NCI-H510A (cell line): ENCODE data around the gene CDC34.

ENCODE experiments used
- DNase-seq: peaks from one replicate; lab custom pipeline; 2025; lab: John Stamatoyannopoulos, UW

Gene CDC34

GRCh38 chr19:497869-498510 lies 33.6 kb upstream of the CDC34 start:
- no peak for DNase-seq

GRCh38 chr19:498511-498891 lies 33.1 kb upstream of the CDC34 start:
- DNase-seq = no peak

- no peak for DNase-seq
Observed at GRCh38 chr19:498977-499623, 32.5 kb upstream of the CDC34 start.

- no peak for DNase-seq
Observed at GRCh38 chr19:501646-502045, 29.9 kb upstream of the CDC34 start.

- DNase-seq = no peak
Observed at GRCh38 chr19:504616-505015, 26.9 kb upstream of the CDC34 start.

DNA sequence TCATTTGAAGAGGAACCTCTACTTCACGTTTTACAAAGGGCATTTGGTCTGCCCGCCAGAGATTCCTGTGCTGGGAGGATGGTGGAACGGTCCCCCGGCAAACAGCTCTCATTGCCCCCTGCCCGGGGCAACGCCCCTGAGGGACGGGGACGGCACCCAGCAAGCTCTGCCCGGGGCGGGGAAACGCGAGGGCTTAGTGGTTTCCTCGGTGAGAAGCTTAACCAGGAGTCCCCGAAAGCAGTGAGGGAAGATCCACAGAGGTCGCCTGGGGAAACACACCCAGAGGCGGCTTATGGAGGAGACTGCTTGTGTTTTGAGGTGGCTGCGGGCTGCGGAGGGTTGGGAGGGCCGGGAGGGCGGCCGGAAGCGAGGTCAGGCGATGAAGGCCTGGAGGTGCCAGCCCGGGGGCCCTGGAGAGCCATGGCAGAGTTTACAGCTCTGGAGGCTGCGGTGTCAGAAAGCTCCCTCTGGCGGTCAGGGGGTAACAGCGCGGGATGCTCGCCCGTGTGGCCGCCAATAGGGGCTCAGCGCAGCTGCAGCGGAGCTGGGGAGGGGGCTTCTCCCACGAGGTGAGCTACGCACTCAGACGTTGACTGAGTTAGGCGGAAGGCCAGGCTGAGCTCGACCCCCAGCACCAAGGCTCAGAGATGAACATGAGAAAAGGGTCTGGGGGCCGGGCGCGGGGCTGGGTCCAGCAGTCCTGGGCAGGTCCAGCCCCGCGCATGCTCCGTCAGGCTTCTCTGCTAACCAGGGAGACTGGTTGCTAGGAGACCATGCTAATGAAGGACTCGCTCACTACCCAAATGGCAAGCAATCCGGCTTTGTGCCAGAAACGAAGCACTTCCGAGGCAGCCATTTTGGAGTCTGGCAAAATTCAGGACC lies 24.9 kb upstream of the CDC34 start:
- DNase-seq = peak; percentile 73

GRCh38 chr19:507286-508203 lies 24.0 kb upstream of the CDC34 start, which contains the start of gene TPGS1:
Gene TPGS1 (plus strand): TSS chr19:507497. CDS start chr19:507507, 10 bp downstream.
- peak; percentile 94 for DNase-seq

DNA sequence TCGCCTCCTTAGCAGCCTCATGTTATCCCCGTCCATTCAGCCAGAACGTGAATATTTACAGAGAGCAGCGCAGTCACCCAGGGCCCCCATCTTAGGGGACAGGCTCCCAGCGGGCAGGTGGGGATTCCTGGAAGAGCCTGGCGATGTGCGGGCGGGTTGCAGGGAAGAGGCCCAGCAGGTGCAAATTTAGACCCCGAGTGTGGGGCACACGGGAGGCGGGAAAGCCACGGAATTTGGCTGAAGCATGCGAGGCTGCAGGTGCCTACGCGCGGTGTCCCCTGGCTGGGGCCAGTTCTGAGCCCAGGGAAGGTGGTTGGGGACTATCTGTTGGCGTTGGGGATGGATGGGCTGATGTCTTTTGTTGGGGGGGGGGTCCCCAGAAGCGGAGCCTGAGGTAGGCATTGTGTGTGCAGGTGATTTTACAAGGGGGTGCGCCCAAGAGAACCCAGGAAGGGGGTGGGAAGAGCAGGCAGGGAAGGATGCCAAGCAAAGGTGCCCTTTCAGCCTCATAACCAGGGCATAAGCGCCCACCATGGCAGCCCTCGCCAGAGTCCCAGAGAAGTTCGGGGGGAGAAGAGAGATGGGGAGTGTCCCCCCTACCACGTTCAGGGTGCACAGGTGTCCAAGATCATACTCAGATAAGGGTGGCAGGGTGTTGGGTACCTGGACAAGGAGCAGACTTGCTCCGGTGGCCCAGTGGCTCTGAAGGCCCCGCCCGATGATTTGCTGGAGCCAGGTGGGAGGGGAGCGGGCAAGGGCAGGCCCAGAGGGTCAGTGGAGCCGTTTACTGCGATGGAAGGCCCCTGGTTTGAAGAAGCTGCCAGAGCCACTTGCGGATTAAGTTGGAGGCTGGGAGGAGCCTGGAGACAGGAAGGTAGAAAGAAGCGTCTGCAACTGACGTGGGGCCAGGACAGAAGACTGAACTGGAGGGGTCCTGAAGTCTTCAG lies 23.1 kb upstream of the CDC34 start:
- DNase-seq = no peak

DNA sequence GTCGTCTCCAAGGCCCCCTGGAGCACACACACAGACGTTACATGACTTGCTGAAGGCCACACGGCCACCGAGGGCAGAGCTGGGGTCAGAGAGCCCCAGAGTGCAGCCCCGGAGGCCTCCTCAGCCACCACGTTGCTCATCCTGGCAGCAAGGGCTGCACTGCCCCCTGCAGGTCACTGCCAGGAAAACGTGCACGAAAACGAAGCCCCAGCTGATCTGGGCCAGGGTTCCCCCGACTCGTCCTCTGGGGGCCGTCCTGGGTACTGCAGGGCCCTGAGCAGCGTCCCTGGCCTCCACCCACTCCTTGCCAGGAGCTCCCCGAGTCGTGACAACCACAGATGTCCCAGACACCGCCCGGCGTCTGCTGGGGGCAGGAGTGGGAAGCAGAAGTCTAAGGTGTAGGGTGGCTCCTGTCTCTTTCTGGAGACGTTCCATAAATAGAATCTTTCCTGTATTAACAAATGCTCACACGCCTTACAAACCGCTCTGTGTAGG lies 20.9 kb upstream of the CDC34 start:
- DNase-seq = peak; percentile 63

- DNase-seq = peak; percentile 89
Observed at GRCh38 chr19:511101-511851, 20.3 kb upstream of the CDC34 start.

DNA sequence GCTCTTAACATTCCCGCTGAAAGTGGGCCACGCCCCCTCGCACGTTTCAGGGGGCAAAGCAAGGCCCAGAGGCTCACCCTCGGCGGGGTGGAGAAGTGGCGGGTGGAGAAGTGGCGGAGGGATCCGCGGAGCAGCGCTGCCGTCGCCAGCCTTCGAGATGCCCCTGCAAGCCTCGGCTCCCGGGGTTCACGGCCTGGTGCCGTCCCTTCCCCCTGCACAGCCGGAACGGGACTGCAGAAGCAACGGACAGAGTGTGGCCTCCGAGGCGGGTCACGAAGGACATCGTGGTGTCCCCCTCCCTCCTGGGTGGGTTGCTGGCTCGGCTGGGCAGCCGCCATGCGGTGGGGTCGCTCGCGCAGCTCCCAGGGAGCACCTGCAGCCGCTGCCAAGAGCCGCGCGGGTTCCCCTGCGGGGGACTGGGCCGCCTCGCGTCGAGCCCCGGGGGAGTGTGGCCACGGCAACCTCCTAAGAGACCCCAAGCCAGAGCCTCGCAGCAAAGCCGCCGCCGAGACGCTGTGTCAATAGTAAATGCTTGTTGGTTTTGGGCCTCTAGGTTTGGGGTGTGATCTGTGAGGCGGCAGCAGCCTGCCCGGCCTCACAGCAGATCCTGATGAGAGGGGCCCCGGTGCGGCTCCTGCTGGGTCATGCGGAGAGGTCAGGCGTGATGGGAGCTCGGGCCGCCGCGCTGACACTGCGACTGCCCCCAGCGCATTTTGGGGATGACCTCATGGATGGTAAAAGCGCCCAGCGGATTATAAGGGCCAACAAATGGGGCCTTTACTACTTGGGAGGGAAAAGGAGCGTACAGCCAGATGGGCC lies 18.8 kb upstream of the CDC34 start:
- peak; percentile 91 for DNase-seq

GRCh38 chr19:513368-514165 lies 18.0 kb upstream of the CDC34 start:
- no peak for DNase-seq

- DNase-seq = no peak
Observed at GRCh38 chr19:514166-514663, 17.3 kb upstream of the CDC34 start.

DNA sequence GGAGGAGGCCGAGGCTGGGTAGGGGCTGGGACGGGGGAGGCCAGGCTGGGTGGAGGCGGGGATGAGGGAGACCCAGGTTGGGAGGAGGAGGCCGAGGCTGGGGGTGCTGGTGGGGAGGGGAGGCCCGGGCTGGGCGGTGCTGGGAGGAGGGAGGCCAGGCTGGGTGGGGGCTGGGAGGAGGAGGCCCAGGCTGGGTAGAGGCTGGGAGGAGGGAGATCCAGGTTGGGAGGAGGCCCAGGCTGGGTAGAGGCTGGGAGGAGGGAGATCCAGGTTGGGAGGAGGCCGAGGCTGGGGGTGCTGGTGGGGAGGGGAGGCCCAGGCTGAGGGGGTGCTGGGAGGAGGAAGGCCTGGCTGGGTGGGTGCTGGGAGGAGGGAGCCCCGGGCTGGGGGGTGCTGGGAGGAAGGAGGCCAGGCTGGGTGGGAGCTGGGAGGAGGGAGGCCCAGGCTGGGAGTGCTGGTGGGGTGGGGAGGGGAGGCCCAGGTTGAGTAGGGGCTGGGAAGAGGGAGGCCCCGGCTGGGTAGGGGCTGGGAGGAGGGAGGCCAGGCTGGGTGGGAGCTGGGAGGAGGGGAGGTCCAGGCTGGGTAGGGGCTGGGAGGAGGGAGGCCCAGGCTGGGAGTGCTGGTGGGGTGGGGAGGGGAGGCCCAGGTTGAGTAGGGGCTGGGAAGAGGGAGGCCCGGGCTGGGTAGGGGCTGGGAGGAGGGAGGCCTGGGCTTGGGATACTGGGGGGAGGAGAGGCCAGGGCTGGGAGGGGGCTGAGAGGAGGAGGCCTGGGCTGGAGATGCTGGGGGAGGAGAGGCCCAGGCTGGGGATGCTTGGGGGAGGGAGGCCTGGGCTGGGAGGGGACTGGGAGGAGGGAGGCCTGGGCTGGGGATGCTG lies 13.6 kb upstream of the CDC34 start:
- DNase-seq = no peak

- no peak for DNase-seq
Observed at GRCh38 chr19:518598-519231, 12.8 kb upstream of the CDC34 start.

- no peak for DNase-seq
Observed at GRCh38 chr19:519449-519865, 12.1 kb upstream of the CDC34 start.
